Central memory CD4-positive, alpha-beta T cell (primary cell): Measurements from ENCODE around the gene CRTC3.
"Not testable (repeated sequence)": the region's sequence is repeated elsewhere in the genome, so short reads cannot be mapped to it uniquely, and the experiment has no call there.

Source experiments
- DNase-seq: peaks from one replicate; pipeline ENCODE4 v3.0.0; 2022

The CRTC3 gene

DNA sequence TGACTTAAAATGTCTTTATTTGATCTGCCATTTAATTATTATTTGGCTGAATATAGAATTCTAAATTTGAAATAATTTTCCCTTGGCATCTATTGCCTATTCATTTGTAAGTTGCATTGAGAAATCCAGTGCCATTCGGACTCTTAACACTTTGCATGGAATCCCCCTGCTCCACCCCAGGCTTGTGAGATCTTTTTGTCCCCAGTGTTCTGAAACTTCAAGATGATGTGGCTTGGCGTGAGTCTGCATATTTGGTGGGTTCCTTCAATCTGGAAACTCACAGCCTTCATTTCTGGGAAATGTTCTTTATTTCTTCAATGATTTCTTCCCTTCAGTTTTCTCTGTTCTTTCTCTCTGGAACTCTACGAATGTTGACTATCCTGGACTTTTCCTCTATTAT, 103.6 kb downstream of the CRTC3 start:
- DNase-seq: no peak

DNA sequence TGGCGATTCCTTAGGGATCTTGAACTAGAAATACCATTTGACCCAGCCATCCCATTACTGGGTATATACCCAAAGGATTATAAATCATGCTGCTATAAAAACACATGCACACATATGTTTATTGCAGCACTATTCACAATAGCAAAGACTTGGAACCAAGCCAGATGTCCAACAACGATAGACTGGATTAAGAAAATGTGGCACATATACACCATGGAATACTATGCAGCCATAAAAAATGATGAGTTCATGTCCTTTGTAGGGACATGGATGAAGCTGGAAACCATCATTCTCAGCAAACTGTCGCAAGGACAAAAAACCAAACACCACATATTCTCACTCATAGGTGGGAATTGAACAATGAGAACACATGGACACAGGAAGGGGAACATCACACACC, 107.3 kb downstream of the CRTC3 start:
- not testable (repeated sequence) for DNase-seq

DNA sequence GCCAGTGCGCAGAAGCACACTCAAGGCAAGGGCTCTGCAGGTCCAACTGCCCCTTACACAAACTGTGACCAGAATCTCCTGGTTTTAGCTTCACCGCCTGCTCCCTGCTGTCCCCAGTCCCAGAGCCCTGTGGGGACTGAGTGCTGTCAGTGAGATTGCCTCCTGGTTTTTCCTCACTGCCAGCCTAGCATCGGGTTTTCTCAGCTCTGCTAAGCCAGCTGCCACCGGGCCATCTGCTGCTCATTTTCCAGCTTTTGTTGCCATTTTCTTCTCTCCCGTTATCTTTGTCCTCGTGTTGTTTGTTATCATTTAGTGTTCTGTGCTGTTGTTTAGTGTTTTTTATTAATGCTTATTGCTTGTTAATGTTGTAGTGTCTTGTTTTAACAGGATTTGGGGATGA, 108.0 kb downstream of the CRTC3 start:
- DNase-seq: no peak

DNA sequence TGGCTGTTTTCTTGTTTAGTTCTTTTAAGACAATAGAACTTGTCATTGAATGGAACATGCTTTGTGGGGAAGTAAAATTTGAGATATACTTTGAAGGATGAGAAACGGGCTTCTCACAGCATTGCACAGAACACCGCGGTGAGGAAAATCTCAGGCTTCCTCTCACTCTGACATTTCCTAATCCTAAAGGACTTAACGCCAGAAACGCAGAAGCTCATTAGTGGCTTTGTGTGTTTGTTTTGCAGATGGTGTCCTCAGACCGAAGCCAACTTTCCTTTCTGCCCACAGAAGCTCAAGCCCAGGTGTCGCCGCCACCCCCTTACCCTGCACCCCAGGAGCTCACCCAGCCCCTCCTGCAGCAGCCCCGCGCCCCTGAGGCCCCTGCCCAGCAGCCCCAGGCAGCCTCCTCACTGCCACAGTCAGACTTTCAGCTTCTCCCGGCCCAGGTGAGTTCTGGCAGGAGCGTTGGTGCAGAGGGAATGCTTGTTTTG, 108.5 kb downstream of the CRTC3 start:
- no peak for DNase-seq

DNA sequence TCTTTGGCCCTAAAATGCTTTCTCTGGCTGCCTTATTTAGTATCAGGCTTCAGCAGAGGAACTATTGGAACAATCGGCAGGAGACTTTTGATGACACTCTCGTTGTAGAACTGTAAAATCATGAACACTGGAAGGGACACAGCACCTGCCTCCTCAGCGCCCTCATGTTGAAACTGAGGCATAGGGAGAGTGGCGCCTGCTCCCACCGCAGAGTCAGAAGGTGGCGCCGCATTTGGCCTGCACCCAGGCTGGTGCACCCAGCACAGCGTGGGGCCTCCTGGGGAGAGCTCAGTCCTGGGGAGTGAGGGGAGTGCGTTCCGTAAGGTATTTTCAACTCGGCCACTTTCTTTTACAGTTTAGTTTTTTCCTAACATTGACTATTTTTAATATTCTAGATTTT, 109.2 kb downstream of the CRTC3 start:
- DNase-seq: no peak

DNA sequence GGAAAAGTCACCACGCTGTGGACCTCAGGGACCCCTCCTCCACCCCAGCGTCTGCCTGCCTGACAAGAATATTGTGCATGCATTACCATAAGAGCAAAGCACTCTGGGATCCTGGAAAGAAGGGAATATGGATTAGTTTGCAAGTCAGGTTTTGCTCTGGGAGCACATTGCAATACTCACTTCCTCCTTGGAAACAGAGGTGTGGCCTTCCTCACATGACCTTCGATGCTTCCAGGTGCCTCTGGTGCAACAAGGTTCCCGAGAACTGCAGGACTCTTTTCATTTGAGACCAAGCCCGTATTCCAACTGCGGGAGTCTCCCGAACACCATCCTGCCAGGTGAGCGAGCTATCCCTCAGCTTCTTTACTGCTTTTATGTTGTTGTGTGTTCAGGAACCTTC, 111.1 kb downstream of the CRTC3 start:
- DNase-seq: no peak

DNA sequence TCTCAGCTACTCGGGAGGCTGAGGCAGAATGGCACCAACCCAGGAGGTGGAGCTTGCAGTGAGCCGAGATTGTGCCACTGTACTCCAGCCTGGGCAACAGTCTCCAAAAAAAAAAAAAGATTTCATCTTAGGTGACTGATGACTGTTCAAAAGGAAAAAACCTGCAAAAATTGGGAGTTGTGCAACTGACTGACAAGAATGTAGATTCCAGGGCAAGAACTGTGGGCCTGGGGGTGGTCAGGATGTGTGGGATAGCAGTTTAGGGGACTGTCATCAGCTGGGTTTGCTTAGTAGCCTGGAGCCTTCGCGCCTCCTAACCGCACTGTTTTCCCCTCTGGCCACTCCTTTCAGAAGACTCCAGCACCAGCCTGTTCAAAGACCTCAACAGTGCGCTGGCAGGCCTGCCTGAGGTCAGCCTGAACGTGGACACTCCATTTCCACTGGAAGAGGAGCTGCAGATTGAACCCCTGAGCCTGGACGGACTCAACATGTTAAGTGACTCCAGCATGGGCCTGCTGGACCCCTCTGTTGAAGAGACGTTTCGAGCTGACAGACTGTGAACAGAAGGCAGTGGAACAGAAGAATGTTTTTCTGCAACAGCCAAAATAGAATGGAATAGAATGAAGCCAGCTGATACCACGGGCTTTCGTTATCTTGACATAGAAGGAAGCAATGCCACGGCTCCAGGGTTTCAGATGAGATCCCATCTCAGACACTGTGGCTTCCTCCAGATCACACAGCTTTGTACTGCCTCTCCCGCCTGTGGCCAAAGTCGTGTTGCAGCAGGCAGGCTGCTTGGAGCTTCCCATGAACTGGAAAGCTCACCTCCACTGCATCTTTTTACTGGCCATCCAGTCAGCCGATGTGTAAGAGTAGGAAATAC, 112.1 kb downstream of the CRTC3 start:
- no peak for DNase-seq

DNA sequence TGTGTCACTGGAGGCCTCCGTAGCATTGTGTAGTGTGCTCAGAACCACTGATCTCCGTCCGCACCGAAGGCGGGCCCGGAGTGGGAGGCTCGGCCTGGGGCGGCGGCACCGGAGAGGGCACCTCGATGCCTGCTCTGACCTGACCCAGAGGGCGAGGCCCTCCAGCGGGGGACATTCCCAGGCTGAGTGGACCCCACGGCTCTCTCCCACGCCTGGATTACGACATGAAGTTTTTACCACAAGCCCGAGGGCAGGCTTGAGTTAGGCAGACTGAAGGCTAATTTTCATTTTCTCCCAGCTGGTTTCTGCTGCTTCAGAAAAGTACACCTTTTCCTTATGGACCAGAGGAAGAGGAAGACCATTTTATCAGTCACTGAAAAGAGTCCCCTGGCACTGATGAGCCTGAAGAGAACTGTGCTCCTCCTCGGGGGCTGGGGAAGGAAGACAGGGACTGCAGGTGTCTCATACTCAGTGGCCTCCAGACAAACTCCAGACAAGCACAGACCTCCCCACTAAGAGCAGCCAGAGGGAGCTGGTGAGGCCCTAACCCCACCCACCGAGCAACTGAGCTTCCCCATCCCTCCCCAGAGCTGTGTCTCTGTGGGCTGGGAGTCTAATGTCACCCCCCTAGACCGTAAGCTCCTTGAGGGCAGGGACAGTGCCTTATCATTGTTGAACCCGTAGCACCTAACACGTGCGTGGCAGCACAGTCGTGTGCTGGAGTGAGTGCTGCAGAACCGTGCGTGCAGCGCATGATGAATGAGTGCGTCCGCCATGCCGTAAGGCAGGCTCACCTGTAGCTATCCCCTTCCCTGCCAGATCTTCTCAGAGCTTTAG, 113.0 kb downstream of the CRTC3 start:
- DNase-seq: no peak

DNA sequence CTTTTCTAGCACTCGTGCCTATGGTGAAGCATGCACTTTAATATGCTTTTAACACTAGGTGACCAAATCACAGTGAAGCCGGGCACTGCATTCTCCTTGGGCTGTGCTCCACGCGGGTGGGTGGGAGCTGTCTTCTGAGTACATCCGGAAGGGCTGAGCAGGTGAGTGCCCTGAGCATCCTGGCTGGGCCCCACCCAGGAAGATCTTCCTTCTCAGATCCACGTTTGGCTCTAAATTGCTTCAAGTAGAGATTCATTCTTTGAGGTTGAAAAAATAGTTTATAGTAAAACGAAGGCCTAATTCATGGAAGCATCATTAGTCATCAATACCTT, 113.5 kb downstream of the CRTC3 start:
- no peak for DNase-seq

DNA sequence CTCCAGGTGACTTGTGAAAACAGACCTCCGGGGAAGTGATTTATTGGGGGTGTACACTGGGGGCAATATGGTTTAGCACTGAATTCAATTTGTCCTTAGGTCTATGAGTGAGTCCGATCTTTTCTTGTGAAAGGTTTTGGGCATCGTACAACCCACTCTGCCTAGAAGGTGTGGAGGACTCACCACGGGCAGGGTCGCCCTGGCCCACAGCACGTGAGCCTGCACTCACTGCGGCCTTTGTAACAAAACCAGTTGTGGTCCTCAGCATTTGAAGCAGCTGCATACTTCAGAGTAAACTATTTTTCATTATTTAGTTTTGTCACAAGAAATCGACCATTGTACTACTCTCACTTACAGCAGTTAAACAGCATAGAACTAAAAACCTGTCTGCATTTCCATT, 114.8 kb downstream of the CRTC3 start:
- DNase-seq: no peak

DNA sequence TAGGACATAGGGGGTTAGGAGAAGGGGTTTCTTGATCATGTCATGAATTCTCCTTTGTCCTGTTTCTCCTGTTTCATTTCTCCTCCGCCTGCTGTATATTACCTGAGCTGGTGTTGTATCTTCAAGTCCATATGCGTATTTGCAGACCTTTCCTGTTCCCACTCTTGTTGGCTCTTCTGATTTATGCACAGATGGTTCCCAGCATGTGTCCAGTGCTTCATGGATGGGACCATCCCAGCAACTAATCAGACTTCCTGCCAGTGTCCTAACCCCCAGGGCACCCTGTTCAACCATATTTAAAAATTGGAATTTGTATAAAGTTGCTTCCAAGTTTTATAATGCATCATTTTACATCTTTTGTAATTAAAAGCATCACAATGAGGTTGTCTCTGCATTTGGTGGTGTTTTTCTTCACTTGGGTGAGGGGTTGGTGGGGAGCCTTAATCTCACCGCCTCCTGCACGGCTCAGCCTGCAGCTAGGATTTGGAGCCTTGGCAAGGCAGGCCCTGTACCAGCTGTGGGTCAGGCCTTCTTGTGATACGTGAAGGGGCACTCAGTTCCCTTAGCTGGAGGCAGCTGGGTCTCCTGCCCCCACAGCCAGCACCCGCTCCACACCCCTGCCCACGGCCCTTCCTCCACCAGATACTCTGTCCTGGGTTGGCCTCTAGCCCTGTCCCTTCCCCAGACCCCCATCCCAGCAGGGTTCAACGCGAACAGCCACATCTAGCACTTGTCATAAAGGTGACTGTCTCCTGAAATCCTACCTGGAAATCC, 115.4 kb downstream of the CRTC3 start:
- DNase-seq: no peak

DNA sequence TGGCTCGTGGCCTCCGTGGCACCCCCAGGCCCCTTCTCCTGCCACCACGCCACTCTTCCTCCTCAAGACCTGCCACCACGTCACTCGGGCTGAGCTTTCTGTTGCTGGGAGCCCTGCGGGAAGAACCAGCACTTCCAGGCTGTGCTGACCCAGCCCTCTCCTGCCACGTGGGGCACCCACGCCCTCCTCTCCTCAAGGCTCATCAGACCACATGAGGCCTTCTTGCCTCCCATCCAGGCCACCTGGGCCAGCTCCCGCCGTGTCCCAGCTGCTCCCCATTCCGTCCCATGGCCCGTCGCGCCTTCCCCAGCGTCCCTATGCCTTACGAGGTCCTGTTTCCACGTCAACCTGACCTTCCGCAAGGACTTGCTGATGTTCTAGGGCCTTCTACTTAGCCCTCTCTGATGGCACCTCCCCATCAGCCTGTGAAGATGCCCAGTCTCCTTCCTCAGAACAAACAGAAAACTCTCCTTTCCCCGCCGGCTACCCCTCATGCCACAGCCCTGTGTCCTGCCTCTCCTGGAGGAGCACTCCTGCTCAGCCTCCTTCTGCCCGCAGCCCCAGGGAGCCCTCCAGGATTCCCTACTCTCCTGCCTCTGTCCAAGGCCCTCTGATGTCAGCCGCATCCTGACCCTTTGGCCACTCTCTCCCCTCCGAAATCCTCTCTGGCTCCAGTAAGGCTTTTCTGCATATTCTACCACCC, 116.3 kb downstream of the CRTC3 start:
- no peak for DNase-seq

DNA sequence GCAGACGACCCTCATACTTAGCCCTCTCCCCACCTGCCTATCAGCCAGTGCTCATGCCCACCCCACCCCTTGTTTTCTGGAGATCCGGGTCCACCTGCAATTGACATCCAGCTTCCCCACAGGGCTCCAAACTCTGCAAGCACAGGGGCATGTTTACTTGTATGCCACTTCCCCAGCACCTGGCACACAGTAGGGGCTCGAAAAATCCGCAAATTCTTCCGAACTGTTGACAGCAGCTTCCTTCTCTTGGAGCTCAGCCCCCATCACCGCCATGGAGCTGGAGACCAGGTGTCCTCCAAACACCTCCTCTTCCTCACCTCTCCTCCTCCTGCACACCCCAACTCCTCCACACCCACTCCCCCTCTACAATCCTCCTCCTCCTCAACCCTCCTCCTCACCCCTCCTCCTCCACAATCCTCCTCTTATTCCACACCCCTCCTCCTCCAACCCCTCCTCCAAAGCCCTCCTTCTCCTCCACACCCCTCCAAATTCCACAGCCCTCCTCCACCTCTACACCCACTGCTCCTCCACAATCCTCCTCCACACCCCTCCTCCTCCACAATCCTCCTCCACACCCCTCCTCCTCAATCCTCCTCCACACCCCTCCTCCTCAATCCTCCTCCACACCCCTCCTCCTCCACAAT, 117.1 kb downstream of the CRTC3 start:
- no peak for DNase-seq

DNA sequence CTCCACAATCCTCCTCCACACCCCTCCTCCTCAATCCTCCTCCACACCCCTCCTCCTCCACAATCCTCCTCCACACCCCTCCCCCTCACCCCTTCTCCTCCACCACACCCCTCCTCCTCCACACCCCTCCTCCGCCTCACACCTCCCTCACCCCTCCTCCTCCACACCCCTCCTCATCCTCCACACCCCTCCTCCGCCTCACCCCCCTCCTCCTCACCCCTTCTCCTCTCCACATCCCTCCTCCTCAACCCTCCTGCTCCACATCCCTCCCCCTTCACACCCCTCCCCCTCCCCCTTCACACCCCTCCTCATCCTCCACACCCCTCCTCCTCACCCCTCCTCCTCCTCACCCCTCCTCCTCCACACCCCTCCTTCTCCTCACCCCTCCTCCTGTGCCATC, 117.6 kb downstream of the CRTC3 start:
- no peak for DNase-seq

DNA sequence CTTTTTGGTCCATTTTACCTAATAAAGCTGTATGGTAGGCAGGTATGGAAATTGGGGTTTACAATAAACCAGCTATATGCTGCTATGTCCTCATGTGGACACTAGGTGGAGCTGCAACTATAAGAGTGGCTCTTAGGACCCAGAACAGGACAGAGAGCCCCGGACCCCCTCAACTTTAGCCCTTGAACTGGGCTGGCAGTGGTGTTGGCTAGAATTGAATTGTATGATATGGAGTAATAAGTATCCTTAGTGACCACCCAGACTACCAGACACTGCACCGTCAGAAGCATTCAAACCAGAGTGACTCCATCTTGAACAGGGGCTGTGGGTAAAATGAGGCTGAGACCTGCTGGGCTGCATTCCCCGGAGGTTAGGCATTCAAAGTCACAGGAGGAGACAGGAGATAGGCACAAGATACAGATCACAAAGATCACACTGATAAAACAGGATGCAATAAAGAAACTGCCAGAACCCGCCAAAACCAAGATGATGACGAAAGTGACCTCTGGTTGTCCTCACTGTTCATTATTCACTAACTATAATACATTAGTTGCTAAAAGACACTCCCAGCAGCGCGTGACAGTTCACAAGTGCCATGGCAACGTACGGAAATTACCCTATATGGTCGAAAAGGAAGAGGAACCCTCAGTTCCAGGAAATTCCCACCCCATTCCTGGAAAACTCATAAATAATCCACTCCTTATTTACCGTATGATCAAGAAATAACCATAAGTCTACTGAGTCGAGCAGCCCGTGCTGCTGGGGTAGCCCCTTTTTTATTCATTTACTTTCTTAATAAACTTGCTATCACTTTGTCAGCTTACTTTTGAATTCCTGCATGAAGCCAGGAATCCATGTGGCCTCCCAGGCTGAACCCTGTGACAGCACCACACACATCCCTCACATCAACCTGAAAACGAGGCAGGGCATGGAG, 118.7 kb downstream of the CRTC3 start:
- DNase-seq: peak; percentile 63

DNA sequence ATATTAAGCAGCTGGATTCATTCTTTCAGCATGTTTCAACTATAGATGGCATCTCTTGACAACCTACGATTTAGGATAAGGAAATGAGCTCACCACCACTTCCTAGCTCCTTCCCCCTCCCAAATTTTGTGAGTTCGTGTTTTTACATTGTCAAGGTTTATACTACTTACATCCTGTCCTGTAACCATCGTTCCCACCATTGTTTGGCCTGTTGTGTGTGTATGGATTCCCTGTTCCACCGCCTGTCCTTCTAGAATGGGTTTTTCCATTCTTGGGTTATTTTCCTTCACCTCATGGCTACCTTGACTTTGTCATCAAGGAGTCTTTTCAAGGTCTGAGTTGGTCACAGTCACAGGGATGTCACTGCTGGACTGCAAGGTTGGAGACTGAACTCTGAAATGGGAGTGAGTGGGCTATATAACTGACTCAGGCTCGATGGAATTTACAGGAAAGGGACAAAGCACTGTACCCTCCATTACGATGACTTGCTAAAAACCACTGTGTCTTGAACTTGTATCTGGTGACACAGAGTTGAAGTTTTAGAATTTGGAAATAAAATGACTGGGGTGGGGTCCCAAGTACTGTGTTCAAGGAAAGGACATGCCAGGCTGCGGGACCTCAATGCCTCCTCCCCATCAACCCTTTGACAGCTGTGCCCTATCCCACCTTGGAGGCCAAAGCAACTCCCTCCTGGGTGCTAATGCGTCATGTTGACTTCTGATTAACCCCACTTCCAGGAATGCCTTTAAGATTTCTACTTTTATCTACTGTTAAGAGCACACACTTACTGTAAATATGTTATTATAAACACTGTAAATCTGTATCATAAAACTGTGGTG, 120.6 kb downstream of the CRTC3 start:
- no peak for DNase-seq

DNA sequence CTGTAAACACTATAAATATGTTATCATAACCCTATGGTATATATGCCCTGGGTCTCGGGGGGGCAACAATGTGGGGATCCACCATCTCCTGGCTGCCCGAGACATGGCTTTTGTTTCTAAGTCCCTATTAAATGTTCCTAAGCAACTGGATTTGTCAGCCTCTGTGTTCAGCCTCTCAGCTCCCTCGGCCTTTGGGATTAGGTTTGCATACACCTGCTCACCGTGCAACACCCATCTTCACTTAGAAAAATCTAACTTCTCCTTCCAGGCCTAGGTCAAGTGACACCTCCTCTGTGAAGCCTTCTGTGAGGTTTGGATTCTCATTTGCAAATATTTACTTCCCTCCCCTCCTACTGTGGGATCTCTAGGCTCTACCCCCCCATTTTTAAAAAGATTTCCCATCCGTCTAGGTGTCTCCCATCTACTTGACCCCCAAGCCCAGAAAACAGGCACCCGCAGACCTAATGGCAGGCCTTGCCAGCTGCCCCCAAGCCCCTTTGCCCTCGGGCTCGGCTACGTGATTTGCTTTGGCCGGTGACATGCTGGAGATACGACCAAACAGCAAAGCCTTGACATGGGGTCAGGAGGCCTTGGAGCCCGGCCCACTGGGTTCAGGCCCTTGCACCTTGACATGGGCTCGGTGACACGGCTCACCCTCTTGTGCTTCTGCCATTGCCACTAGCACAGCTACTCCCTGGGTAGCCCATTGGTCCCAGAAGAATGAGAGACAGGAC, 121.4 kb downstream of the CRTC3 start:
- DNase-seq: no peak

DNA sequence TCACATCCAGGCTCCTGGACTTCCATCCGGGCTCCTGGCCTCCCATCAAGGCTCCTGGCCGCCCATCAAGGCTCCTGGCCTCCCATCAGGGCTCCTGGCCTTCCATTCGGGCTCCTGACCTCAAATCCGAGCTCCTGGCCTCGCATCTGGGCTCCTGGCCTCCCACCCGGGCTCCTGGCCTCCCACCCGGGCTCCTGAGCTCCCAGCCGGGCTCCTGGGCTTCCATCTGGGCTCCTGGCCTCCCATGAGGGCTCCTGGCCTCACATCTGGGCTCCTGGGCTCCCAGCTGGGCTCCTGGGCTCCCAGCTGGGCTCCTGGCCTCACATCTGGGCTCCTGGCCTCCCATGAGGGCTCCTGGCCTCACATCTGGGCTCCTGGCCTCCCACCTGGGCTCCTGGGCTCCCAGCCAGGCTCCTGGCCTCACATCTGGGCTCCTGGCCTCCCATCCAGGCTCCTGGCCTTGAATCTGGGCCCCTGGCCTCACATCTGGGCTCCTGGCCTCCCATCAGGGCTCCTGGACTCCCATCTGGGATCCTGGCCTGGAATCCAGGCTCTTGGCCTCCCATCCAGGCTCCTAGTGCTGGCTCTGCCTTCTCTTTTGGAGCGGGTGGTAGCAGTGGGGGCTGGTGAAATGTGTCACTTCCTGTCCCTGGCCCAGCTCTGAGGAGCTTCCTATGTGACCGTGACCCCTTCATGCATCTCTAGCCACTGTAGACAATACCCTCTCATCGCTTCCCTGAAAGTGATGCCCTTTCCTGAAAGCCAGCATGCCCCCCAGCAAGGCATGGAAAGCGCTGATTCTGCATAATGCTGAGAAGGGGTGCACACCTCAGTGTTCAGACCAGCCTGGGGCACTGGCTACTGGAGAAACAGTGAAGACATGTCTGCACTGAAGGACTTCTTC, 124.8 kb downstream of the CRTC3 start:
- DNase-seq: no peak
